Purkinje cell (primary cell): ENCODE data around the gene ALOX5. TPM values are rescaled to one million over a fixed set of nuclear protein-coding genes. Genes with fewer than 3 reads are reported as not detected.

Source experiments
- polyA plus RNA-seq: library from polyadenylated mRNA; unstranded; fragments of >200 nt; fragmentation: Nextera tagmentation; gene quantifications from 2 replicates; pipeline ENCODE4 v1.2.1, GENCODE V29; 2014

The ALOX5 gene
- polyA plus RNA-seq: 0.27 TPM in 1 of 2 replicates, not detected in the other

DNA sequence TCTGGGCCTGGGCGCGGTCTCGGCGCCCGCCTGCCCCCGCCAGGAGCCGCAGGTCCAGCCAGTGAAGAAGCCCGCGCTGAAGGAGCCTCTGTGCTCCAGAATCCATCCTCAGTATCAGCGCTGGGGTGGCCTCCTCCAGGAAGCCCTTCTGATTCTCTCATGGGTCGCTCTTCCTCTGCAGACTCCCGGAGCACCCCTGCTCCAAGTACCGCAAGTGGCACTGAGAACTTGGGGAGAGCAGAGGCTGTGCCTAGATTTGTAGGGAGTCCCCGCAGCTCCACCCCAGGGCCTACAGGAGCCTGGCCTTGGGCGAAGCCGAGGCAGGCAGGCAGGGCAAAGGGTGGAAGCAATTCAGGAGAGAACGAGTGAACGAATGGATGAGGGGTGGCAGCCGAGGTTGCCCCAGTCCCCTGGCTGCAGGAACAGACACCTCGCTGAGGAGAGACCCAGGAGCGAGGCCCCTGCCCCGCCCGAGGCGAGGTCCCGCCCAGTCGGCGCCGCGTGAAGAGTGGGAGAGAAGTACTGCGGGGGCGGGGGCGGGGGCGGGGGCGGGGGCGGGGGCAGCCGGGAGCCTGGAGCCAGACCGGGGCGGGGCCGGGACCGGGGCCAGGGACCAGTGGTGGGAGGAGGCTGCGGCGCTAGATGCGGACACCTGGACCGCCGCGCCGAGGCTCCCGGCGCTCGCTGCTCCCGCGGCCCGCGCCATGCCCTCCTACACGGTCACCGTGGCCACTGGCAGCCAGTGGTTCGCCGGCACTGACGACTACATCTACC lies at the start of gene ALOX5:
ALOX5 (plus strand) TSS at position 641 of the 774 bp plus-strand sequence; CDS start at position 705, 64 bp downstream.

Other genes with a start within 250 kb of the ALOX5 start
- gene OR13A1, start 58.6 kb upstream of the ALOX5 start, polyA plus RNA-seq: not detected in 2 replicates